GM18519 (cell line): ENCODE measurements around the gene SNRPD3.

Experiments
- ATAC-seq: cut with Tn5 transposase; IDR thresholded peaks from one replicate; pipeline ENCODE4 v1.9.1; 2021; ENCODE audit warnings: mild to moderate bottlenecking, moderate library complexity; ENCODE audit not compliant: unreplicated experiment, low FRiP score

Gene SNRPD3

GRCh38 chr22:24555165-24556039, at the start of gene SNRPD3:
SNRPD3 (plus strand) TSS chr22:24555999; CDS start chr22:24557675, 1,676 bp downstream.
- ATAC-seq = peak; percentile 59

GRCh38 chr22:24506802-24507438, 48.9 kb upstream of the SNRPD3 start:
- ATAC-seq = no peak

GRCh38 chr22:24507716-24508115, 48.1 kb upstream of the SNRPD3 start:
- no peak for ATAC-seq

- ATAC-seq = no peak
These were observed 44.9 kb upstream of the SNRPD3 start for GRCh38 chr22:24510637-24511625.

GRCh38 chr22:24512043-24512442, 43.8 kb upstream of the SNRPD3 start:
- no peak for ATAC-seq

GRCh38 chr22:24513378-24514240, 42.2 kb upstream of the SNRPD3 start:
- ATAC-seq = no peak

- ATAC-seq = no peak
These were observed 41.4 kb upstream of the SNRPD3 start for GRCh38 chr22:24514241-24515026.

GRCh38 chr22:24515027-24515338, 40.8 kb upstream of the SNRPD3 start:
- ATAC-seq = no peak

- ATAC-seq = no peak
These were observed 39.5 kb upstream of the SNRPD3 start for GRCh38 chr22:24516301-24516737.

GRCh38 chr22:24517446-24517845, 38.4 kb upstream of the SNRPD3 start:
- ATAC-seq = no peak

GRCh38 chr22:24518228-24518627, 37.6 kb upstream of the SNRPD3 start:
- no peak for ATAC-seq

- ATAC-seq = no peak
These were observed 36.9 kb upstream of the SNRPD3 start for GRCh38 chr22:24518771-24519485.

GRCh38 chr22:24519496-24519895, 36.3 kb upstream of the SNRPD3 start:
- ATAC-seq = no peak

- ATAC-seq = no peak
These were observed 34.0 kb upstream of the SNRPD3 start for GRCh38 chr22:24521791-24522245.

- ATAC-seq = no peak
These were observed 31.9 kb upstream of the SNRPD3 start for GRCh38 chr22:24523873-24524272.

- ATAC-seq = no peak
These were observed 30.3 kb upstream of the SNRPD3 start for GRCh38 chr22:24525416-24526037.

- no peak for ATAC-seq
These were observed 29.6 kb upstream of the SNRPD3 start for GRCh38 chr22:24526191-24526590.

GRCh38 chr22:24529898-24530297, 25.9 kb upstream of the SNRPD3 start:
- no peak for ATAC-seq
